Astrocyte (in vitro differentiated cells and primary cell): Measurements from ENCODE around the gene DDX39A. TPM values are rescaled to one million over a fixed set of nuclear protein-coding genes. Genes with fewer than 3 reads are reported as not detected.

ENCODE experiments used
- DNase-seq: peaks from one replicate; pipeline ENCODE4 v3.0.0-alpha.2; 2010; ENCODE audit warnings: low read depth
- FAIRE-seq: peaks from 2 replicates; lab custom pipeline; 2011; peaks lifted over from hg19 to GRCh38; lab: Jason Lieb, UNC
- H2AFZ ChIP-seq: 2 replicates; pipeline ENCODE4 v1.6.0; 2012; ENCODE audit warnings: low read depth, low read length, inconsistent platforms
- H3K27ac ChIP-seq: 2 replicates; pipeline ENCODE4 v1.5.1; 2011; ENCODE audit warnings: low read depth, low read length, inconsistent platforms
- H3K27me3 ChIP-seq: 2 replicates; pipeline ENCODE4 v1.6.0; 2011; ENCODE audit warnings: low read length, inconsistent platforms; ENCODE audit not compliant: insufficient read depth
- H3K36me3 ChIP-seq: 2 replicates; pipeline ENCODE4 v1.5.1; 2011; ENCODE audit warnings: low read length, inconsistent platforms; ENCODE audit not compliant: insufficient read depth
- H3K4me1 ChIP-seq: 2 replicates; pipeline ENCODE4 v1.5.1; 2011; ENCODE audit warnings: low read length, inconsistent platforms; ENCODE audit not compliant: insufficient read depth
- H3K4me2 ChIP-seq: 2 replicates; pipeline ENCODE4 v1.6.0; 2012; ENCODE audit warnings: low read length, inconsistent platforms
- H3K4me3 ChIP-seq: 2 replicates; pipeline ENCODE4 v1.5.1; 2011; ENCODE audit warnings: low read depth, mild to moderate bottlenecking, low read length, inconsistent platforms; ENCODE audit not compliant: insufficient read depth
- H3K79me2 ChIP-seq: 2 replicates; pipeline ENCODE4 v1.6.0; 2012; ENCODE audit warnings: mild to moderate bottlenecking, low read length, inconsistent platforms; ENCODE audit not compliant: insufficient read depth
- H3K9ac ChIP-seq: 2 replicates; pipeline ENCODE4 v1.6.0; 2012; ENCODE audit warnings: mild to moderate bottlenecking, low read length, inconsistent platforms
- H3K9me3 ChIP-seq: 2 replicates; pipeline ENCODE4 v1.5.1; 2012; ENCODE audit warnings: low read depth, mild to moderate bottlenecking, low read length, inconsistent platforms; ENCODE audit not compliant: insufficient read depth
- H4K20me1 ChIP-seq: 2 replicates; pipeline ENCODE4 v1.6.0; 2012; ENCODE audit warnings: low read length, inconsistent platforms; ENCODE audit not compliant: insufficient read depth
- H3K27ac Mint-ChIP-seq: one replicate; pipeline ENCODE4 v1.8.0; 2021; ENCODE audit warnings: mild to moderate bottlenecking, mixed read lengths; ENCODE audit not compliant: unreplicated experiment
- H3K27me3 Mint-ChIP-seq: one replicate; pipeline ENCODE4 v1.8.0; 2021; ENCODE audit warnings: low read depth, mixed read lengths; ENCODE audit not compliant: unreplicated experiment
- H3K36me3 Mint-ChIP-seq: one replicate; pipeline ENCODE4 v1.8.0; 2021; ENCODE audit warnings: low read depth, mixed read lengths; ENCODE audit not compliant: unreplicated experiment
- H3K4me1 Mint-ChIP-seq: one replicate; pipeline ENCODE4 v1.8.0; 2021; ENCODE audit warnings: low read depth, mixed read lengths; ENCODE audit not compliant: unreplicated experiment
- H3K4me3 Mint-ChIP-seq: one replicate; pipeline ENCODE4 v1.8.0; 2021; ENCODE audit warnings: mild to moderate bottlenecking, moderate library complexity, mixed read lengths; ENCODE audit not compliant: unreplicated experiment
- H3K9me3 Mint-ChIP-seq: one replicate; pipeline ENCODE4 v1.8.0; 2021; ENCODE audit warnings: mild to moderate bottlenecking, mixed read lengths; ENCODE audit not compliant: unreplicated experiment
- CTCF ChIP-seq: IDR thresholded peaks from 2 replicates; pipeline ENCODE4 v1.5.1; 2011; ENCODE audit warnings: low read depth, mild to moderate bottlenecking, inconsistent platforms, low read length, moderate library complexity; ENCODE audit not compliant: insufficient read depth
- EZH2 ChIP-seq: IDR thresholded peaks from 2 replicates; pipeline ENCODE4 v1.6.1; 2012; ENCODE audit warnings: mild to moderate bottlenecking, low read length, inconsistent platforms; ENCODE audit not compliant: insufficient read depth
- total RNA-seq: library from RNA; stranded (reverse); gene quantifications from 2 replicates; pipeline ENCODE4 v1.2.1, GENCODE V29; 2021

DDX39A gene
- total RNA-seq, 1 donor from 2014 or later, result 54.9 TPM

GRCh38 chr19:14371301-14371821 lies 47.8 kb downstream of the DDX39A start:
- Histone ChIP-seq H4K20me1 (no peaks in the 10 kb centered on the region), H3K27ac (no peak overlapping the region), H3K9ac (no peak overlapping the region), H3K4me2 (no peak overlapping the region), H3K4me3 (no peak overlapping the region), H3K79me2 (no peaks in the 10 kb centered on the region), H3K36me3 (no peaks in the 10 kb centered on the region), H3K27me3 (no peaks in the 10 kb centered on the region), H2AFZ (no peak overlapping the region), H3K9me3 (no peaks in the 10 kb centered on the region), H3K4me1 (peaks cover 15% of the 10 kb centered on the region)
- Mint-ChIP-seq H3K27me3 (no peaks in the 10 kb centered on the region), H3K27ac (no peak overlapping the region), H3K4me1 (peaks cover 13% of the 10 kb centered on the region), H3K9me3 (peaks cover 2% of the 10 kb centered on the region), H3K36me3 (no peaks in the 10 kb centered on the region), H3K4me3 (no peak overlapping the region)
- TF ChIP-seq CTCF (no peak), EZH2 (no peak)
- FAIRE-seq (no peak), DNase-seq (no peak)

- Mint-ChIP-seq H3K36me3 (no peaks in the 10 kb centered on the region), H3K27me3 (no peaks in the 10 kb centered on the region), H3K4me1 (peaks cover 15% of the 10 kb centered on the region), H3K9me3 (peaks cover 2% of the 10 kb centered on the region), H3K27ac (no peak overlapping the region), H3K4me3 (no peak overlapping the region)
- H3K4me3 ChIP-seq, result no peak overlapping the region
- no peak for FAIRE-seq
- no peak overlapping the region for H3K9ac ChIP-seq
- no peaks in the 10 kb centered on the region for H3K79me2 ChIP-seq
- no peaks in the 10 kb centered on the region for H4K20me1 ChIP-seq
- no peaks in the 10 kb centered on the region for H3K9me3 ChIP-seq
- H2AFZ ChIP-seq, result no peak overlapping the region
- peaks cover 15% of the 10 kb centered on the region for H3K4me1 ChIP-seq
- no peak for DNase-seq
- no peaks in the 10 kb centered on the region for H3K27me3 ChIP-seq
- H3K27ac ChIP-seq, result no peak overlapping the region
- no peak overlapping the region for H3K4me2 ChIP-seq
- TF ChIP-seq CTCF (no peak), EZH2 (no peak)
- no peaks in the 10 kb centered on the region for H3K36me3 ChIP-seq
These were observed 48.2 kb downstream of the DDX39A start for GRCh38 chr19:14370940-14371280.

GRCh38 chr19:14370169-14370939 lies 48.8 kb downstream of the DDX39A start:
- H3K27me3 ChIP-seq, result no peaks in the 10 kb centered on the region
- H3K9me3 ChIP-seq, result no peaks in the 10 kb centered on the region
- no peak overlapping the region for H3K9ac ChIP-seq
- DNase-seq (no peak), FAIRE-seq (no peak)
- Mint-ChIP-seq H3K27ac (no peak overlapping the region), H3K4me3 (no peak overlapping the region), H3K9me3 (peaks cover 2% of the 10 kb centered on the region), H3K4me1 (peaks cover 12% of the 10 kb centered on the region), H3K36me3 (no peaks in the 10 kb centered on the region), H3K27me3 (no peaks in the 10 kb centered on the region)
- TF ChIP-seq EZH2, result no peak
- TF ChIP-seq CTCF, result no peak
- H3K4me1 ChIP-seq, result peaks cover 9% of the 10 kb centered on the region
- no peaks in the 10 kb centered on the region for H3K36me3 ChIP-seq
- no peaks in the 10 kb centered on the region for H3K79me2 ChIP-seq
- peak overlapping the region; percentile 53 for H2AFZ ChIP-seq
- no peak overlapping the region for H3K27ac ChIP-seq
- no peaks in the 10 kb centered on the region for H4K20me1 ChIP-seq
- H3K4me2 ChIP-seq, result peak overlapping the region; percentile 59
- no peak overlapping the region for H3K4me3 ChIP-seq
